ENCODE results near the gene ZNF211. TPM values are rescaled to one million over a fixed set of nuclear protein-coding genes. Genes with fewer than 3 reads are reported as not detected.

Gene ZNF211
- total RNA-seq, 3 donors from 2014 or later, result 7.9 to 16.3 (median 9.4) TPM

DNA sequence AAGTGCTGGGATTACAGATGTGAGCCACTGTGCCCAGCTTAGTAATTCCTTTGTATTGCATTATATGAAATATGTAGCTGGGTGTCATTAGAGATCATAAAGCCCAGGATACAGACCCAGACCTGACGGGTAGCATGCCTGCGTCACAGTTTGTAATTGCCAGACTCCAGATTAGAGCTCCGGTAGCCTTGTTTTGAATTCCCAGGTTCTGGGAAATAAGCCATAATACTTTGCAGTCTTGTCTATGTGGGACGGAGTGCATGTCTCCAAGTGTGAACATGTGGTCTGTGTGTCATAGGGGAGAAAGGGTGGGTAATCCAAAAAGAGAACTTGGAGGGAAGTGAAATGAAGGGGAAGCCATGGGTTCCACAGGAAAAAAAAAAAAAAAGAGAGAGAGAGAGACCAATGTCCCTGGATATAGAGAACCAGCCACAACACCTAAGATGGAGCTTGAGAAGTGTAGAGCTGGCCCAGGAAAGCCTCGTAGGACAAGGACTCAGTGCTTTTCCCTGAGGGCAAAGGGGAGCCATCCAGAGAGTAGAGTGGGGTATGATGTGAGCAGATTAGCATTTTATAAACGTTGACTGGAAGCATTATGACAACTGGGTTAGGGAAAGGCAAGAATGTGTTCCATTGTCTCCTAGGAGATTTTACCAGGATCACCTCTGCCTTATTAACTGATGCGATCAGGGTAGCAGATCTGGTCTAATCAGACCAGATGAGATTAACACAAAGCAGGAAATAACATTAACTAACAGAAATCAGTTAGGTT is 38.3 kb downstream of the ZNF211 start:
- intact Hi-C loops (cut with DNase I, micrococcal nuclease), result no loop called here
- no peaks in the 10 kb centered on the region for H3K4me1 ChIP-seq (ENCODE audit: low read depth)
- no peaks in the 10 kb centered on the region for H3K36me3 ChIP-seq (ENCODE audit: low read depth)
- ATAC-seq (no peak), DNase-seq (no peak)
- no peak for TF ChIP-seq CTCF (IDR thresholded peaks at IDR 0.05)
- peaks cover 4% of the 10 kb centered on the region for H3K9me3 ChIP-seq
- H3K4me3 ChIP-seq, result no peak overlapping the region

- ATAC-seq (no peak), DNase-seq (no peak)
- Histone ChIP-seq H3K4me1 (ENCODE audit: low read depth) (no peaks in the 10 kb centered on the region), H3K9me3 (peaks cover 7% of the 10 kb centered on the region), H3K36me3 (ENCODE audit: low read depth) (no peaks in the 10 kb centered on the region), H3K4me3 (no peak overlapping the region)
- intact Hi-C loops (cut with DNase I, micrococcal nuclease), result no loop called here
- TF ChIP-seq CTCF (IDR thresholded peaks at IDR 0.05), result no peak
Observed at GRCh38 chr19:57672466-57672865, 39.5 kb downstream of the ZNF211 start.

DNA sequence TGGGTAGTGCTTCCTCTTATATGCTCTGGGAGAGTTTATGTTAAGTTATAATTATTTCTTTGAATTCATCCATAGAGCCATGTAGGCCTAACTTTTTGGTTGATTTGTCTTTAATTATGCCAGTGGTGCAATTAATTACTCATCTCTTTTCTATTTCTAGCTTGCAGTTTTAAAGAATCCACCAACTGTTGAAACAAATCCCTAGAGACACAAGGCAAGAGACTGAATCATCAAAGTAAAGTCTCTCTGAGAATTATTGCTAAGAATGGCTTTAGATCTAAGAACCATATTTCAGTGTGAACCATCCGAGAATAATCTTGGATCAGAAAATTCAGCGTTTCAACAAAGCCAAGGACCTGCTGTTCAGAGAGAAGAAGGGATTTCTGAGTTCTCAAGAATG is 42.9 kb downstream of the ZNF211 start:
- TF ChIP-seq CTCF (IDR thresholded peaks at IDR 0.05), result no peak
- Histone ChIP-seq H3K9me3 (peaks cover 10% of the 10 kb centered on the region), H3K4me3 (no peak overlapping the region), H3K36me3 (ENCODE audit: low read depth) (no peaks in the 10 kb centered on the region), H3K4me1 (ENCODE audit: low read depth) (no peaks in the 10 kb centered on the region)
- DNase-seq (no peak), ATAC-seq (no peak)
- intact Hi-C loops (cut with DNase I, micrococcal nuclease), result no loop called here

DNA sequence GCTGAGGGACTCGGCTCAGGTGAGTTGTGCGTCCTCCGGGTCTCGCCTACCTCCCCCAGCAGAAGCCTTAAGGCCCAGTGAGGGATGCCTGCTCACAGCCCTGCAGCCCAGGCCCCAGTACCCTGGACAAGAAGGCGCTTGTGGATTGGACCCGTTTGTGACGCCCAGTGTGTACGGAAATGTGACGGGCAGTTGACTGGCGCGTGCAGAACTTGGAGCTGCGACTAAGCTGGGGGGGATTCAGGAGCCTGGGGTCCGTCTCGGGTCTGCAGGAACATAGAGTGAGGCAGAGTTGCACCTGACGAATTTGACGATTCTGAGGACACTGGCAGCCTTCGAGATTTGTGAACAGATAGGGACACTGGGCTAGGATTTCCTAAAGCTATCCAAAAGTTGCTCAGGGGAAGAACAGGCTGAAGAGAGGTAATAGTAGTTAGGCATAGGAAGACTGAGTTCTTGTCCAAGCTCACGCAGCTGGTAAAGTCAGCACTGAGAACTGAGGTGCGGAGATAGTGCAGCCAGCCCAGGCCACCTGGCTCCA is 49.3 kb downstream of the ZNF211 start:
- intact Hi-C loops (cut with DNase I, micrococcal nuclease), result no loop called here
- no peak for DNase-seq
- peaks cover 52% of the 10 kb centered on the region for H3K9me3 ChIP-seq
- no peak for TF ChIP-seq CTCF (IDR thresholded peaks at IDR 0.05)
- peaks cover 10% of the 10 kb centered on the region for H3K4me1 ChIP-seq (ENCODE audit: low read depth)
- H3K36me3 ChIP-seq (ENCODE audit: low read depth), result peaks cover 12% of the 10 kb centered on the region
- peak overlapping the region; percentile 75 for H3K4me3 ChIP-seq
- peak; percentile 30 for ATAC-seq

DNA sequence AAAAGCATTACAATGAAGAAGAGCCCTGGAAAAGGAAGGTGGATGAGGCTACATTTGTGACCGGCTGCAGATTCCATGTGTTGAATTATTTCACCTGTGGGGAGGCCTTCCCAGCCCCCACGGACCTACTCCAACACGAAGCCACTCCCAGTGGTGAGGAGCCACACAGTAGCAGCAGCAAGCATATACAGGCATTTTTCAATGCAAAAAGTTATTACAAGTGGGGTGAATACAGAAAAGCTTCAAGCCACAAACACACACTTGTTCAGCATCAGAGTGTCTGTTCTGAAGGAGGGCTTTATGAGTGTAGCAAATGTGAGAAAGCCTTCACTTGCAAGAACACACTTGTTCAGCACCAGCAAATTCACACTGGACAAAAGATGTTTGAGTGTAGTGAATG is 53.8 kb downstream of the ZNF211 start:
- intact Hi-C loops (cut with DNase I, micrococcal nuclease), result no loop called here
- H3K36me3 ChIP-seq (ENCODE audit: low read depth), result peaks cover 12% of the 10 kb centered on the region
- ATAC-seq (no peak), DNase-seq (no peak)
- peaks cover 10% of the 10 kb centered on the region for H3K4me1 ChIP-seq (ENCODE audit: low read depth)
- no peak for TF ChIP-seq CTCF (IDR thresholded peaks at IDR 0.05)
- peaks cover 92% of the 10 kb centered on the region for H3K9me3 ChIP-seq
- no peak overlapping the region for H3K4me3 ChIP-seq
